HS-27A (cell line): ENCODE results near the gene GRM1.
A peak's percentile ranks its signal among the peaks of the same experiment; 100 is the strongest.

ENCODE experiments used
- DNase-seq: peaks from one replicate; pipeline ENCODE4 v3.0.0-alpha.2; 2012; ENCODE audit warnings: low read depth, missing footprints

The GRM1 gene

GRCh38 chr6:146316175-146316495, 287.3 kb downstream of the GRM1 start:
- no peak for DNase-seq

GRCh38 chr6:146331013-146331412, 302.2 kb downstream of the GRM1 start:
- DNase-seq, result no peak

- DNase-seq, result no peak
Measured at GRCh38 chr6:146335336-146335735, 306.5 kb downstream of the GRM1 start.

GRCh38 chr6:146336191-146336590, 307.3 kb downstream of the GRM1 start:
- DNase-seq, result no peak

- DNase-seq, result no peak
Measured at GRCh38 chr6:146337376-146337775, 308.5 kb downstream of the GRM1 start.

- no peak for DNase-seq
Measured at GRCh38 chr6:146339716-146340115, 310.9 kb downstream of the GRM1 start.

- no peak for DNase-seq
Measured at GRCh38 chr6:146341493-146342230, 312.8 kb downstream of the GRM1 start.

- DNase-seq, result no peak
Measured at GRCh38 chr6:146345598-146345997, 316.7 kb downstream of the GRM1 start.

GRCh38 chr6:146347090-146347489, 318.2 kb downstream of the GRM1 start:
- no peak for DNase-seq

GRCh38 chr6:146347690-146348089, 318.8 kb downstream of the GRM1 start:
- no peak for DNase-seq

- DNase-seq, result no peak
Measured at GRCh38 chr6:146351018-146351417, 322.2 kb downstream of the GRM1 start.

GRCh38 chr6:146352163-146352562, 323.3 kb downstream of the GRM1 start:
- DNase-seq, result no peak

GRCh38 chr6:146354451-146354850, 325.6 kb downstream of the GRM1 start:
- DNase-seq, result no peak

GRCh38 chr6:146355521-146356100, 326.7 kb downstream of the GRM1 start:
- no peak for DNase-seq

GRCh38 chr6:146357578-146358430, 328.9 kb downstream of the GRM1 start:
- peak; percentile 35 for DNase-seq

- DNase-seq, result no peak
Measured at GRCh38 chr6:146358431-146359046, 329.7 kb downstream of the GRM1 start.

- no peak for DNase-seq
Measured at GRCh38 chr6:146359131-146359530, 330.3 kb downstream of the GRM1 start.

- DNase-seq, result no peak
Measured at GRCh38 chr6:146361128-146361924, 332.5 kb downstream of the GRM1 start.

- no peak for DNase-seq
Measured at GRCh38 chr6:146363838-146364607, 335.2 kb downstream of the GRM1 start.

GRCh38 chr6:146364816-146365594, 336.1 kb downstream of the GRM1 start:
- DNase-seq, result no peak
